ENCODE results near the gene C1QTNF4.

The C1QTNF4 gene

GRCh38 chr11:47573321-47573720 lies 20.9 kb downstream of the C1QTNF4 start:
- no peak for DNase-seq (ENCODE audit: low spot score)
- Histone ChIP-seq H3K4me3 (no peak overlapping the region), H3K27ac (no peak overlapping the region)
- TF ChIP-seq CTCF (IDR thresholded peaks at IDR 0.05): no peak

DNA sequence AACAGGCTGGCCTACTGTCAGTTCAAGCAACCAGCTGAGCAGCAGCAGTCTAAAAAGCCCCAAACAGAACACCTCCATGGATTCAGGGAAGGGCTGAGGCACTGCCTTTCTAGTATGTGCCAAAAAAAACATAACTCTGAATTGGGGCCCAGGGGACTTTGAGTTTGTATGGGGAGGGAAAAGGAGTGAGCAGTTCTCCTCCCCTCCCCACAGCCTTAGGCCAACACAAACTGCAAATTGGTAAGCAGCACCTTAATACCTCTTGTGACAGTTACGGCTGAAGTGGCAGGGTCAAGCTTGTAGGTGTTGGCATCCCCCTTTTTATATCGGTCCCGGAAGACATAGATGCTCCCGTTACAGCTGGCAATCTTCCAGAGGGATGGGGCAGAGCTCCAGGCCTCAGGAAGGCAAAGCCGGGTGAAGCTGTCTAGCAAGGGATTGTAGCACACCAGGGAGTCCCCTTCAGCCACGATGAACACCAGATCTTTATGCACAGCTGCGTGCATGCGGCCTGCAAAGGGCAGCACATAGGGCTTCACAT lies 21.4 kb downstream of the C1QTNF4 start:
- DNase-seq (ENCODE audit: low spot score): no peak
- no peak for TF ChIP-seq CTCF (IDR thresholded peaks at IDR 0.05)
- no peak overlapping the region for H3K4me3 ChIP-seq
- H3K27ac ChIP-seq: no peak overlapping the region

- no peak overlapping the region for H3K27ac ChIP-seq
- no peak for TF ChIP-seq CTCF (IDR thresholded peaks at IDR 0.05)
- no peak overlapping the region for H3K4me3 ChIP-seq
- no peak for DNase-seq (ENCODE audit: low spot score)
Observed at GRCh38 chr11:47571895-47572294, 22.3 kb downstream of the C1QTNF4 start.

DNA sequence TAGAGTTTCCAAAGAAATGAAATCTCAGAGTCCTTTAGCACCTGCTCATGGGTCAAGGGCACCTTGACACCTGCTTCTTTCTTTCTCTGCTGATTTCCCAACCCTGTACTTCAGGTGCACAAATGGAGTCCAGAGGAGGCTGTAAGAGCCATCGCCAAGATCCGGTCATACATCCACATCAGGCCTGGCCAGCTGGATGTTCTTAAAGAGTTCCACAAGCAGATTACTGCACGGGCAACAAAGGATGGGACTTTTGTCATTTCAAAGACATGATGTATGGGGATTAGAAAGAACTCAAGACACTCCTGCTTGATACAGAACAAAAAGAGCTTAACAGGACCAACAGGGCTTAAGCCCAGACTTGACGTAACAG lies 22.9 kb downstream of the C1QTNF4 start:
- Histone ChIP-seq H3K4me3 (no peak overlapping the region), H3K27ac (no peak overlapping the region)
- no peak for DNase-seq (ENCODE audit: low spot score)
- no peak for TF ChIP-seq CTCF (IDR thresholded peaks at IDR 0.05)

DNA sequence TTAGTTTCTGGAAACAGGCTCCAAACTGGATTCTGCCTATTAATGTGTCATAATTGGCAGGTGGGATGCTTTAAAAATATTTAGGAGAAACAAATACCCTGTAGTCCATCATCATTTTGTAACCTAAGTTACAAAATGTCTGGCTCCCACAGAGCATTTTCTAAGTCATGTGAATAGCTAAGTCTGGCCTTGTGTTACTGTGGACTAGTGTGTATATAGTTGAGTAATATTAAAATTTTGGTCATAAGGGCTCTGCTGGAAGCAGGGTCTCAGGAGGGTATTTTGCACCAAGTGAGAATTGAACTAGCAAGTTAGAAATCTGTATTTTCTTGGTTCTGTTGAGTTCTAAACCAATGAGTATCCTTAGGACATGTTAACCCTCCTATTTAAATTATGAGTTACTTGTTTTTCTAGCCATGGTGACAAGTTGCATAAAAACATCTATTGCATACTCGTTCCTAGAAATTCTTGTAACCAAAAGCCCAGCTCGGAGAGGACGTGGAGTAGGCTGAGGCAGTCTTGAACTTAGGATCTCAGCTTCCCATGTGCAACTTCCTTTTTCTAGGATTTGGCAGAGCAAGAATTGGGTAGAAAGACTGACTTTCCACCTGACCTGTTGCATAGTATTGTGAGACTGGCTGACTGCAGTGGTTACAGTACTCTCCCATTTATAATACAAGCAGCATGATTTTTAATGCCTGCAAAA lies 23.4 kb downstream of the C1QTNF4 start:
- no peak overlapping the region for H3K27ac ChIP-seq
- TF ChIP-seq CTCF (IDR thresholded peaks at IDR 0.05): no peak
- no peak for DNase-seq (ENCODE audit: low spot score)
- H3K4me3 ChIP-seq: no peak overlapping the region

GRCh38 chr11:47569646-47570045 lies 24.6 kb downstream of the C1QTNF4 start:
- H3K27ac ChIP-seq: no peak overlapping the region
- TF ChIP-seq CTCF (IDR thresholded peaks at IDR 0.05): no peak
- no peak overlapping the region for H3K4me3 ChIP-seq
- DNase-seq (ENCODE audit: low spot score): no peak

- peak overlapping the region; percentile 99 for H3K4me3 ChIP-seq
- peak overlapping the region; percentile 78 to 93 for H3K27ac ChIP-seq
- no peak for DNase-seq (ENCODE audit: low spot score)
- TF ChIP-seq CTCF (IDR thresholded peaks at IDR 0.05): no peak
Observed at GRCh38 chr11:47566149-47566698, 28.0 kb downstream of the C1QTNF4 start.
